ENCODE data around the gene ARHGAP12. TPM values are rescaled to one million over a fixed set of nuclear protein-coding genes. Genes with fewer than 3 reads are reported as not detected.

Gene ARHGAP12
- total RNA-seq, 3 donors from 2014 or later = 40.0 to 102 (median 60.0) TPM

DNA sequence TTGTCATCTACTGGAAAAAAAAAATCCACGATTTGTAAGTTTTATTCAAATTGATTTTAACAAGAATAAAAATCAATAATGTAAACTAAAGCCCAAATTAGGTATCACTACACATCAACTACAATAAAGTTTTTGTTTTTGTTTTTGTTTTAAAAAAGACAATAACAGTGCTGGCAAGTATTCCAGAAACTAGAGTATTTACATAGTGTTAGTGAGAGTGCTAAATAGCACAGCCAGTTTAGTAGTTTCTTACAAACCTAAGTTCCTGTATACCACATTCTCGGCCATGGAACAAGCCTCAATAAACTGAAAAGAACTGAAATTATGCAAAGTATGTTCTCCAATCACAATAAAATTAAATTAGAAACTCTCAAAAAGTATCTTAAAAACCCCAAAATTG is 8.1 kb downstream of the ARHGAP12 start:
- Histone ChIP-seq H3K9me3 (no peaks in the 10 kb centered on the region), H3K27ac (no peak overlapping the region), H3K27me3 (no peaks in the 10 kb centered on the region), H3K4me1 (no peaks in the 10 kb centered on the region), H3K4me3 (no peak overlapping the region), H3K36me3 (no peaks in the 10 kb centered on the region)
- DNase-seq (ENCODE audit: low spot score in 2 of 2) = no peak
- TF ChIP-seq POLR2A (IDR thresholded peaks at IDR 0.05) (no peak), POLR2AphosphoS5 (IDR thresholded peaks at IDR 0.05) (no peak)
- TF ChIP-seq, protein P1, sequence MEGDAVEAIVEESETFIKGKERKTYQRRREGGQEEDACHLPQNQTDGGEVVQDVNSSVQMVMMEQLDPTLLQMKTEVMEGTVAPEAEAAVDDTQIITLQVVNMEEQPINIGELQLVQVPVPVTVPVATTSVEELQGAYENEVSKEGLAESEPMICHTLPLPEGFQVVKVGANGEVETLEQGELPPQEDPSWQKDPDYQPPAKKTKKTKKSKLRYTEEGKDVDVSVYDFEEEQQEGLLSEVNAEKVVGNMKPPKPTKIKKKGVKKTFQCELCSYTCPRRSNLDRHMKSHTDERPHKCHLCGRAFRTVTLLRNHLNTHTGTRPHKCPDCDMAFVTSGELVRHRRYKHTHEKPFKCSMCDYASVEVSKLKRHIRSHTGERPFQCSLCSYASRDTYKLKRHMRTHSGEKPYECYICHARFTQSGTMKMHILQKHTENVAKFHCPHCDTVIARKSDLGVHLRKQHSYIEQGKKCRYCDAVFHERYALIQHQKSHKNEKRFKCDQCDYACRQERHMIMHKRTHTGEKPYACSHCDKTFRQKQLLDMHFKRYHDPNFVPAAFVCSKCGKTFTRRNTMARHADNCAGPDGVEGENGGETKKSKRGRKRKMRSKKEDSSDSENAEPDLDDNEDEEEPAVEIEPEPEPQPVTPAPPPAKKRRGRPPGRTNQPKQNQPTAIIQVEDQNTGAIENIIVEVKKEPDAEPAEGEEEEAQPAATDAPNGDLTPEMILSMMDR (IDR thresholded peaks at IDR 0.05) = no peak
- intact Hi-C loops (cut with DNase I; ENCODE audit: low total_unique reads) = no loop called here

DNA sequence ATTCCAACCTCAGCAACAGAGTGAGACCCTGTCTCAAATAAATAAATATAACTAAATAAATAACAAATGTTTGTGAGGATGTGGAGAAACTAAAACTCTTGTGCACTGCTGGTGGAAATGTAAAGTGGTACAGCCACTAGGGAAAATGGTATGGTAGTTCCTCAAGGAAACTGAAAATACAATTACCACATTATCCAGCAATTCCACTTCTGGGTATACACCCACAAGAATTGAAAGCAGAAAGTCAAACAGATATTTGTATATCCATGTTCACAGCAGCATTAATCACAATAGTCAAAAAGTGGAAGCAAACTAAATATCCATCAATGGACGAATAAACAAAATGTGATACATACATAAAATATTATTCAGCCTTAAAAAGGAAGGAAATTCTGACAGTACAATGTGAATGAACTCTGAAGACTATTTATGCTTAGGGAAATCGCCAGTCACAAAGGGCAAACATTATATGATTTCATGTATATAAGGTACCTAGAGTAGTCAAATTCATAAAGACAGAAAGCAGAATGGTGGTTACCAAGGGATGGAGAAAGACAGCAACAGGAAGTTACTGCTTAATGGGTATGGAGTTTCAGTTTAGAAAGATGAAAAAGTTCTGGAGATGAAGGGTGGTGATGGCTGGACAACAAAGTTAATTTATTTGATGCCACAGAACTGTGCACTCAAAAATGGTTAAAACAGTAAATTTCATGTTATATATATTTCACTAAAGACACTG is 9.8 kb downstream of the ARHGAP12 start:
- no peak for DNase-seq (ENCODE audit: low spot score in 2 of 2)
- Histone ChIP-seq H3K27ac (no peak overlapping the region), H3K4me3 (no peak overlapping the region), H3K36me3 (no peaks in the 10 kb centered on the region), H3K4me1 (no peaks in the 10 kb centered on the region), H3K27me3 (no peaks in the 10 kb centered on the region), H3K9me3 (no peaks in the 10 kb centered on the region)
- intact Hi-C loops (cut with DNase I; ENCODE audit: low total_unique reads) = no loop called here
- no peak for TF ChIP-seq POLR2A (IDR thresholded peaks at IDR 0.05)
- TF ChIP-seq, protein P1 (IDR thresholded peaks at IDR 0.05) = no peak
- no peak for TF ChIP-seq POLR2AphosphoS5 (IDR thresholded peaks at IDR 0.05)

DNA sequence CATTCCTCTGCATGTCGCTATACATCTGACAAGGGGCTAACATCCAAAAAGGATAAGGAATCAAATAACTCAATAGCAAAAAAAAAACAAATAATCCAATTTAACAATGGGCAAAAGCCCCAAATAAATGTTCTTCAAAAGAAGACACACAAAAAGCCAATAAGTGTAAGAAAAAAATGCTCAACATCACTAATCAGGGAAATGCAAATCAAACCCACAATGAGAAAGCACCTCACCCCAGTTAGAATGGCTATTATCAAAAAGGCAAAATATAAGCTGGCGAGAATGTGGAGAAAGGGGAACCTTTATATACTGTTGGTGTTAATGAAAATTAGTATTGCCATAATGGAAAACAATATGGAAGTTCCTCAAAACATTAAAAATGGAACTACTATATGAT is 14.3 kb downstream of the ARHGAP12 start:
- Histone ChIP-seq H3K4me3 (no peak overlapping the region), H3K9me3 (no peaks in the 10 kb centered on the region), H3K27ac (no peak overlapping the region), H3K4me1 (no peaks in the 10 kb centered on the region), H3K27me3 (no peaks in the 10 kb centered on the region), H3K36me3 (no peaks in the 10 kb centered on the region)
- intact Hi-C loops (cut with DNase I; ENCODE audit: low total_unique reads) = no loop called here
- TF ChIP-seq POLR2AphosphoS5 (IDR thresholded peaks at IDR 0.05) (no peak), POLR2A (IDR thresholded peaks at IDR 0.05) (no peak)
- TF ChIP-seq, protein P1 (IDR thresholded peaks at IDR 0.05) = no peak
- no peak for DNase-seq (ENCODE audit: low spot score in 2 of 2)

GRCh38 chr10:31912898-31913850 is 15.5 kb downstream of the ARHGAP12 start:
- TF ChIP-seq POLR2AphosphoS5 (IDR thresholded peaks at IDR 0.05) = no peak
- TF ChIP-seq, protein P1 (IDR thresholded peaks at IDR 0.05) = no peak
- Histone ChIP-seq H3K4me1 (no peaks in the 10 kb centered on the region), H3K36me3 (no peaks in the 10 kb centered on the region), H3K4me3 (peak overlapping the region in 1 of 3 donors; percentile 34), H3K27ac (peak overlapping the region; percentile 23 to 37), H3K27me3 (no peaks in the 10 kb centered on the region), H3K9me3 (no peaks in the 10 kb centered on the region)
- intact Hi-C loops (cut with DNase I; ENCODE audit: low total_unique reads) = loop anchor here (2.0 kb wide), 1 partner anchor 44 kb away; no protein-coding TSS in a partner anchor
- no peak for DNase-seq (ENCODE audit: low spot score in 2 of 2)
